ENCODE results near the gene NOPCHAP1.

DNA sequence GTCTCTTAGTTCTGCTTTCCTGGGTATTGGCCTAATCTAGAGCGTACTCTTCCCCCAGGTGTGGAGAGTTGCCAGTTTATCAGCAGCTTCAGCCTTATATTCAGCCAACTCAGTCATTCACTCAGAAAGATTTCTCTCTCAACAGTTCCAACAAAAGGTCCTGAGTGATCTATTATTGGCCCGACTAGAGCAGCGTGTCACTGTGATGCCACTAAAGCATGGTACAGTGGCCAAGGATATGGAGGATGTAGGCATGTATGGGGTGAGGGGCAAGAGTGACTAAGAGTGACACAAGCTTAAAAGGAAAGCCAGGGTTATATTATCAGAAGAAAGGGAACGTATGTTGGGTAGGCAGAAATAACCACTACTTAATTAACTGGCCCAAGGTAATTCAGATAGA lies 4.8 kb downstream of the NOPCHAP1 start:
- TF ChIP-seq CTCF (IDR thresholded peaks at IDR 0.05) (no peak), POLR2A (IDR thresholded peaks at IDR 0.05) (no peak)

Measured in stomach (tissue), 4 donors.